ENCODE data around the gene KRT33B. TPM values are rescaled to one million over a fixed set of nuclear protein-coding genes. Genes with fewer than 3 reads are reported as not detected.
"Not testable (repeated sequence)": the region's sequence is repeated elsewhere in the genome, so short reads cannot be mapped to it uniquely, and the experiment has no call there.

KRT33B gene
- total RNA-seq, 1 experiment from 2014 or later: not detected

GRCh38 chr17:41395611-41396010 is 26.0 kb upstream of the KRT33B start:
- no peak for DNase-seq (ENCODE audit: low read depth, low spot score)
- in situ Hi-C loops (cut with HindIII; ENCODE audit: low pct_unique_long_range_greater_than_20kb, low sequenced_read_pairs): no loop called here

- in situ Hi-C loops (cut with HindIII; ENCODE audit: low pct_unique_long_range_greater_than_20kb, low sequenced_read_pairs); DNase-seq (ENCODE audit: low read depth, low spot score): not testable (repeated sequence)
These were observed 25.4 kb upstream of the KRT33B start for GRCh38 chr17:41395044-41395443.

GRCh38 chr17:41394254-41394996 is 24.8 kb upstream of the KRT33B start:
- in situ Hi-C loops (cut with HindIII; ENCODE audit: low pct_unique_long_range_greater_than_20kb, low sequenced_read_pairs): no loop called here
- DNase-seq (ENCODE audit: low read depth, low spot score): no peak

- DNase-seq (ENCODE audit: low read depth, low spot score): no peak
These were observed 24.2 kb upstream of the KRT33B start for GRCh38 chr17:41393826-41394225.

GRCh38 chr17:41393294-41393693 is 23.7 kb upstream of the KRT33B start:
- DNase-seq (ENCODE audit: low read depth, low spot score): no peak
- in situ Hi-C loops (cut with HindIII; ENCODE audit: low pct_unique_long_range_greater_than_20kb, low sequenced_read_pairs): no loop called here

More at GRCh38 chr17:41393826-41394225, 24.2 kb upstream of the KRT33B start:
- in situ Hi-C loops (cut with HindIII; ENCODE audit: low pct_unique_long_range_greater_than_20kb, low sequenced_read_pairs): no loop called here

GRCh38 chr17:41392278-41392677 is 22.7 kb upstream of the KRT33B start:
- no peak for DNase-seq (ENCODE audit: low read depth, low spot score)
- in situ Hi-C loops (cut with HindIII; ENCODE audit: low pct_unique_long_range_greater_than_20kb, low sequenced_read_pairs): no loop called here

- DNase-seq (ENCODE audit: low read depth, low spot score): no peak
- in situ Hi-C loops (cut with HindIII; ENCODE audit: low pct_unique_long_range_greater_than_20kb, low sequenced_read_pairs): no loop called here
These were observed 21.9 kb upstream of the KRT33B start for GRCh38 chr17:41391535-41391934.

GRCh38 chr17:41390411-41390938 is 20.9 kb upstream of the KRT33B start:
- DNase-seq (ENCODE audit: low read depth, low spot score): no peak
- in situ Hi-C loops (cut with HindIII; ENCODE audit: low pct_unique_long_range_greater_than_20kb, low sequenced_read_pairs): no loop called here

- in situ Hi-C loops (cut with HindIII; ENCODE audit: low pct_unique_long_range_greater_than_20kb, low sequenced_read_pairs): no loop called here
- DNase-seq (ENCODE audit: low read depth, low spot score): no peak
These were observed 18.1 kb upstream of the KRT33B start for GRCh38 chr17:41387670-41388069.

GRCh38 chr17:41386227-41386626 is 16.6 kb upstream of the KRT33B start:
- in situ Hi-C loops (cut with HindIII; ENCODE audit: low pct_unique_long_range_greater_than_20kb, low sequenced_read_pairs): no loop called here
- DNase-seq (ENCODE audit: low read depth, low spot score): no peak

- in situ Hi-C loops (cut with HindIII; ENCODE audit: low pct_unique_long_range_greater_than_20kb, low sequenced_read_pairs): no loop called here
- DNase-seq (ENCODE audit: low read depth, low spot score): no peak
These were observed 14.1 kb upstream of the KRT33B start for GRCh38 chr17:41383690-41384089.

- in situ Hi-C loops (cut with HindIII; ENCODE audit: low pct_unique_long_range_greater_than_20kb, low sequenced_read_pairs): no loop called here
- no peak for DNase-seq (ENCODE audit: low read depth, low spot score)
These were observed 12.8 kb upstream of the KRT33B start for GRCh38 chr17:41382394-41382793.

- DNase-seq (ENCODE audit: low read depth, low spot score); in situ Hi-C loops (cut with HindIII; ENCODE audit: low pct_unique_long_range_greater_than_20kb, low sequenced_read_pairs): not testable (repeated sequence)
These were observed 12.3 kb upstream of the KRT33B start, which contains the start of gene KRT34 for GRCh38 chr17:41381943-41382342. KRT34 (minus strand) TSS chr17:41382306; CDS start chr17:41382246, 60 bp downstream.

- DNase-seq (ENCODE audit: low read depth, low spot score); in situ Hi-C loops (cut with HindIII; ENCODE audit: low pct_unique_long_range_greater_than_20kb, low sequenced_read_pairs): not testable (repeated sequence)
These were observed 10.5 kb upstream of the KRT33B start for GRCh38 chr17:41380091-41380490.

- in situ Hi-C loops (cut with HindIII; ENCODE audit: low pct_unique_long_range_greater_than_20kb, low sequenced_read_pairs): no loop called here
- no peak for DNase-seq (ENCODE audit: low read depth, low spot score)
These were observed 7.9 kb upstream of the KRT33B start for GRCh38 chr17:41377546-41377945.

- in situ Hi-C loops (cut with HindIII; ENCODE audit: low pct_unique_long_range_greater_than_20kb, low sequenced_read_pairs): no loop called here
- DNase-seq (ENCODE audit: low read depth, low spot score): no peak
These were observed 590 bp downstream of the KRT33B start for GRCh38 chr17:41369023-41369422.

- in situ Hi-C loops (cut with HindIII; ENCODE audit: low pct_unique_long_range_greater_than_20kb, low sequenced_read_pairs): no loop called here
- no peak for DNase-seq (ENCODE audit: low read depth, low spot score)
These were observed 2.1 kb downstream of the KRT33B start for GRCh38 chr17:41367426-41368075.

GRCh38 chr17:41366070-41366469 is 3.5 kb downstream of the KRT33B start:
- DNase-seq (ENCODE audit: low read depth, low spot score): no peak
- in situ Hi-C loops (cut with HindIII; ENCODE audit: low pct_unique_long_range_greater_than_20kb, low sequenced_read_pairs): no loop called here

- in situ Hi-C loops (cut with HindIII; ENCODE audit: low pct_unique_long_range_greater_than_20kb, low sequenced_read_pairs): no loop called here
- no peak for DNase-seq (ENCODE audit: low read depth, low spot score)
These were observed 5.7 kb downstream of the KRT33B start for GRCh38 chr17:41363881-41364280.
